Measurements from ENCODE around the gene TRIM38.
"Not testable (repeated sequence)": the region's sequence is repeated elsewhere in the genome, so short reads cannot be mapped to it uniquely, and the experiment has no call there.

TRIM38 gene, protein sequence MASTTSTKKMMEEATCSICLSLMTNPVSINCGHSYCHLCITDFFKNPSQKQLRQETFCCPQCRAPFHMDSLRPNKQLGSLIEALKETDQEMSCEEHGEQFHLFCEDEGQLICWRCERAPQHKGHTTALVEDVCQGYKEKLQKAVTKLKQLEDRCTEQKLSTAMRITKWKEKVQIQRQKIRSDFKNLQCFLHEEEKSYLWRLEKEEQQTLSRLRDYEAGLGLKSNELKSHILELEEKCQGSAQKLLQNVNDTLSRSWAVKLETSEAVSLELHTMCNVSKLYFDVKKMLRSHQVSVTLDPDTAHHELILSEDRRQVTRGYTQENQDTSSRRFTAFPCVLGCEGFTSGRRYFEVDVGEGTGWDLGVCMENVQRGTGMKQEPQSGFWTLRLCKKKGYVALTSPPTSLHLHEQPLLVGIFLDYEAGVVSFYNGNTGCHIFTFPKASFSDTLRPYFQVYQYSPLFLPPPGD

GRCh38 chr6:25962149-25963127 lies at the start of gene TRIM38:
Gene TRIM38, plus strand, starts transcription at chr6:25962802. Its CDS starts 3,721 bp downstream, at chr6:25966523.
- peak; percentile 30 to 65 (median 48) for DNase-seq (ENCODE audit: low read depth in 4 of 4, low spot score in 1 of 4)

- no peak for DNase-seq (ENCODE audit: low read depth in 4 of 4, low spot score in 1 of 4)
Observed at GRCh38 chr6:25913741-25914140, 48.9 kb upstream of the TRIM38 start.

GRCh38 chr6:25916330-25916729 lies 46.3 kb upstream of the TRIM38 start:
- DNase-seq (ENCODE audit: low read depth in 4 of 4, low spot score in 1 of 4), result no peak

DNA sequence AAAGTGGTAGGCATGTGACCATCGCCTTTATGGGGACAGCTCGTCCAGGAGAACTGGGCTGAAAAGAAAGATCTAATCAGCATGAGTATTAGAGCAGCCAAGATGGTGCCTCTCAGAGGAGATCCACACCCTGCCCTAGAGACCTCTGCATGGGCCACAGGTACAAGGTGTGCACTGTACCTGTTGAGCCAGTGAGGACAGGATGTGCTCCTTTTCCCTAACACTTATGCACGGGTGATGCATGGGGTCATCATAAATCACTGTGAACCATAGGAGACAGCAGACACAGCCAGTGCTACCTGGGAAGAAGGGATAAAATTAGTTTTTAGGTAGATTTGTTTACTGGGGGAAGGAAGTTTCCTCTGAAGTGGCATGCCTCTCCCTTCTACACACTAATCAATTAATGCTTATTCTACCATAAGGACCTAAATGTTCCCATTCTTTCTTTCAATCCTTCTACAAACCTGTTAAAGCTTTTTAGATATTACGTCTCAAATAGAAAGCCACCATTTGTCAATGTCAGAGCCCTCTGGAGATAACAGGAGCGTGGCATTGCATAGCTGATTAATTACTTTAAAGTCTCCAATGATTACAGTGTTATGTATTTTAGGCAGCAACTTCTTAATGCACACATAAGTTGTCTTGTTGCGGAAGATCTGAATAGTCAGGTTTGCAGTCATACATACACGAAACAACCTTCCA lies 45.7 kb upstream of the TRIM38 start:
- DNase-seq (ENCODE audit: low read depth in 4 of 4, low spot score in 1 of 4), result no peak

GRCh38 chr6:25918083-25918683 lies 44.4 kb upstream of the TRIM38 start:
- DNase-seq (ENCODE audit: low read depth in 4 of 4, low spot score in 1 of 4), result peak in 1 of 4 experiments; percentile 22

DNA sequence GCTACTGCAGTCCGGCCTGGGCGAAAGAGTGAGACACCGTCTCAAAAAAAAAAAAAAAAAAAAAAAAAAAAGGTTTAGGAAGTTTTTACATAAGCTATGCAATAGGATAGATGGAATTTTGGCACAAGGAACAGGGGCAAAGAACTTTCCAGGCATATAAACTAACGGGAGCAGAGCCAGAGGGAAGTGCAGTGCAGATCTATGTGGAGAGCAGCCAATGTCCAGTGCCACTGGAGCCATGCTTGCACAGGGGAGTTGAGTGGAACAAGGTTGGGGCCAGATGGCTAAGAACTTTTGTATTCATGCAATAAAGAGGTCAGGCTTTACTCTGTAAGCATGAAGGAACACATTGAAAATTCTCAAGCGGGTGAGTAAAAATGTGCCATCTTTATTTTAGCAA lies 42.9 kb upstream of the TRIM38 start:
- no peak for DNase-seq (ENCODE audit: low read depth in 4 of 4, low spot score in 1 of 4)

DNA sequence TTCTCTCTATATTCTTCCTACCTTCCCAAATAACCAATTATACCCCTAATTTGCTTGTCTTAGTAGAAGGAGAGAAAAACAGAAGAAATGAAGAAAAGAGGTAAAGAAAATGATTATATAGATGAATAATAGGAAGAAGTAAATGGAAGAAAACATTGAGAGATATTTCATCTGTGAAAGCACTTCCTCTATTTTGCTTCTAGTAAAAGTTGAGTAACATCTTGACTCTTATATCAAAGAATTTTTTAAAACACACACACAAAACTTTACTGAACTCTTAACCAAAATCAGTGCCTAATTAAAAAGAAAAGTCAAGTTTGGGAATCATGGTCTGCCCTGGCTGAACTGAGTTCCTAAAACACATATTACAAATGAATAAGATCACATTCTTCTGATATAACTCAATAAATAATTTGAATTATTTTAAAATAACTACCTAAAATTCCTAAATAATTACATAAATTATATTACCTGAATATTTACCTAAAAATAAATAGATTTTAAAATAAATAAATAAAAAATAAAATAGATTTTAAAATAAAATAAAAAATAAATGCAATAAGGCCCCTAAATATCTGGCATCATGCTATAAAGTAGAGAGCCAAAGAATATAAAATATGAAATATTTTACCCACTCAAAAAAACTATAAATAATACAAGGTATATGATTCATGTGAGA lies 40.9 kb upstream of the TRIM38 start:
- DNase-seq (ENCODE audit: low read depth in 4 of 4, low spot score in 1 of 4), result no peak

DNA sequence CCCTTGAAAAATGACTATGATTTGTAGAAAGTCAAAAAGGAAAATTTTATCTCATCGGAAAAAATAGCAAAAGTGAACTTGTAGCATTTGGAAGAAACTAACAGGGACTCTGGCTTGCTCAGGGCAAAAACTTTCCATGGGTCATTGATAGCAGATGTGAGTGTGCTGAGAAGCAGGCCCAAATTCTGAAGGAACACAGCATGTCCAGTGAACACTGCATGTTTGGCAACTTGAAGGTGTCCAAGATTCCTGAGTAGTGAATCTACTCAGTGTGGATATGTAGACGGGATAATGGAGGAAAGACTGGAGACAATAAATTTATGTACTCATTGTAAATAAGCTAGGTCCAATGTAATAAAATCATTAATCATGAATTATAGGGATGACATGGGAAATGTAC lies 40.3 kb upstream of the TRIM38 start:
- DNase-seq (ENCODE audit: low read depth in 4 of 4, low spot score in 1 of 4), result no peak

DNA sequence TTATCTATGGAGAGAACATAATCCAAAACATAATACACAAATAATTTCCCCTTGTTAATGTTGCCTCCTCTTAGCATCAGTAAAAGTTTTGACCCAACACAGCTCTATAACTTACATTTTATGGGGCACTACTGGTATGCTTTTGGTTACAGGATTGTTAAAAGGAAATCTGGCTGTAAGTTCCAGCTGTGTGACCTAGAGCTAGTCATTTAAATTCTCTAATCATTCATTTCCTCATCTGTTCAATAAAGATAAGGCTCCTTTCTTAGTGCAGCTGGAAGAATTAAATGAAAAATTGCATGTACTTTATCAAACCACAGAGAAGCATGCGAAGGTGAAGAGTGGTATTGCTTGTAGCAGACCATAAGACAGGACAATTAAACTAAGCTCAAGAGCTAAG lies 36.7 kb upstream of the TRIM38 start:
- DNase-seq (ENCODE audit: low read depth in 4 of 4, low spot score in 1 of 4), result no peak

DNA sequence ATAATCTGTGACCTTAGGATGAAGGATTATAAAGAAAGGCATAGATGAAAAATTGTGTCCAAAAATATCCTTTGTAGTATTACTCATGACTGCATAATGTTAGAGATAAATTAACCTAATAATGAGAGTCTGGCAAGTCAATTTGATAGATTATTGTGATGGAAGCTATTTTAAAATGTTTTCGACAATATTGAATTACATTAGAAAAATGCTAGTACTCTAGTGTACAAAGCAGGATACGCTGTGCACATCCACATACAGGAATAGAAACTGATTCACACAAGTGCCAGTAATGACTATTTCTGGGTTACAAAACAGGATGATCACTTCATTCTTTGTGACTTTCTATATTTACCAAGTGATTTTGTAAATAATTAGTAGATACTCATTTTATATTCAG lies 35.4 kb upstream of the TRIM38 start:
- no peak for DNase-seq (ENCODE audit: low read depth in 4 of 4, low spot score in 1 of 4)

DNA sequence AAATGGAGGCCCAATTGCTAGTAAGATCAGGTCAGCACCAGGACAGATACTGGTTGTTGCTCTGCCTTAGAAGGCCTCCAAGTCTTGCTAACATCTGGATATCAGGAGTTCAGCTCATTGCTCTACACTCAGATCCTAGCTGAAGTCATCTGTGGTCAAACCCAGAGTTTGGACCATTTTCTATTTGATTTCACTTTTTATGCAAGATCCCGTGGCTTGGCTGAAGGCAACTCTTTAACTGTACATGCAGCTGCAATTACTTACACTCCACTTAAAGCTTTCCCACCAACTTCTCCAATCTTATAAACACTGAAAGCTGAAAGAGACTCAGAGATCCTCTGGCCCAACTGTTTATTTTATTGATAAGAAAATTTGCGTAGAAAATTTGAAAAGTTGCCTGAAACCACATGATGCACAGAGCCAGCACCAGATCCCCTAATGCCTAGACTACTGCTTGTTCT lies 34.8 kb upstream of the TRIM38 start:
- no peak for DNase-seq (ENCODE audit: low read depth in 4 of 4, low spot score in 1 of 4)

DNA sequence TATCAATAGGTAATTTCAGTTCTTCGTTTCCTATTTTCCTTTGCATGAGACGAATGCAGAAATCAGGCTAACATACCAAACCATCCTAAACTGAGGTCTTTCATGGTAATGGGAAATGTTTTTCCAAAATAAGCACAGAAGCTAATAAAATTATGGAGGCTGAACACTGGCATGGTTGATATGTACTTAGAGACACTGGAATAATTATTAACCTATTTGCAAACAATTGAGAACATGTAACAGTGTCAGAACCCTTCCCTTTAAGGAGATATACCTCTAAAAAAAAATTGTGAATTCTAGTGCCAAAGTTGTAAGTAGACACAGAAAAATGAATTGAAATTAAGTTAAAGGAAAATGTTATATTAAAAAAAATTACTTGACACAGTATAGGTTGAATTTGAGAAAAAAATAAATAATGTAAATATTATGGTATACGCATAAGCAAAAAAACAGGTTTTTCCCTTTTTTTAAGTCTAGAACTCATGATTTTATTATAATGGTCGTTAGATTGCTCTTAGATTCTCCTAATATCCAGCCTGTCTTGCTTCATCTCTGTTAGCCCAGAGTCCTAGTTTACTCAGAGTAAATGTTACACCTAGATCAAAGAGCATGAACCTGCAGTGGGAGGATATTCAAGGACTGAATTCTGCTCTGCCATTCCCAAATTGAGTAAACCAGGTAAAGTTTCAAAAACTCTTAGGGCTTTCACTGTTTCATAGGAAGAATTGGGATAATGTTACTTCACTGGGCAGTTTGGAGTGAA lies 33.9 kb upstream of the TRIM38 start:
- DNase-seq (ENCODE audit: low read depth in 4 of 4, low spot score in 1 of 4), result no peak

DNA sequence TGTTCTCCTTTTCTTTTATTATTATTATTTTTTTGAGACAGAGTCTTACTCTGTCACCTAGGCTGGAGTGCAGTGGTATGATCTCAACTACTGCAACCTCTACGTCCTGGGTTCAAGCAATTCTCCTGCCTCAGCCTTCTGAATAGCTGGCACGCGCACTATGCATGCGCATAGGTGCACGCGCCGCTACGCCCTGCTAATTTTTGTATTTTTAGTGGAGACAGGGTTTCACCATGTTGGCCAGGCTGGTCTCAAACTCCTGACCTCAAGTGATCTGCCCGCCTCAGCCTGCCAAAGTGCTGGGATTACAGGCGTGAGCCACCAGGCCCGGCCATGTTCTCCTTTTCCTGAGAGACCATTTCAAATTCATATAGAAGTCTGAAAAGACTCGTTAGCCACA lies 32.8 kb upstream of the TRIM38 start:
- not testable (repeated sequence) for DNase-seq (ENCODE audit: low read depth in 4 of 4, low spot score in 1 of 4)

- no peak for DNase-seq (ENCODE audit: low read depth in 4 of 4, low spot score in 1 of 4)
Observed at GRCh38 chr6:25930532-25931410, 31.8 kb upstream of the TRIM38 start, which contains the start of gene SLC17A2. Gene SLC17A2, minus strand, starts transcription at chr6:25930691. Its CDS starts 4,895 bp downstream, at chr6:25925796.

GRCh38 chr6:25931411-25931709 lies 31.2 kb upstream of the TRIM38 start:
- no peak for DNase-seq (ENCODE audit: low read depth in 4 of 4, low spot score in 1 of 4)

- no peak for DNase-seq (ENCODE audit: low read depth in 4 of 4, low spot score in 1 of 4)
Observed at GRCh38 chr6:25934156-25934555, 28.4 kb upstream of the TRIM38 start.

- DNase-seq (ENCODE audit: low read depth in 4 of 4, low spot score in 1 of 4), result no peak
Observed at GRCh38 chr6:25934735-25935313, 27.8 kb upstream of the TRIM38 start.

GRCh38 chr6:25935953-25936352 lies 26.6 kb upstream of the TRIM38 start:
- no peak for DNase-seq (ENCODE audit: low read depth in 4 of 4, low spot score in 1 of 4)
